ENCODE measurements around the gene KLHDC4. TPM values are rescaled to one million over a fixed set of nuclear protein-coding genes. Genes with fewer than 3 reads are reported as not detected.

Gene KLHDC4
- total and polyA plus RNA-seq, 9 of the 15 experiments (the other 6 are each of a cell fraction or from before 2014, with no cell fraction given) = 1.3 to 68.1 (median 32.8) TPM

GRCh38 chr16:87741700-87742415 is 23.9 kb downstream of the KLHDC4 start:
- FAIRE-seq = no peak
- CTCF ChIA-PET (ENCODE audit: low intra/inter-chr PET ratio) = no interaction called here
- peaks cover 1% of the 10 kb centered on the region for H3K9me1 ChIP-seq (ENCODE audit: control insufficient read depth, insufficient read depth, low read length)
- no peak for DNase-seq (ENCODE audit: extremely low read depth in 1 of 4, low spot score in 3 of 4)
- in situ Hi-C loops (cut with MboI) (no loop called here), intact Hi-C loops (cut with micrococcal nuclease) (no loop called here)
- peaks cover 0 to 10% of the 10 kb centered on the region in 2 experiments; a peak in 3 of 5 replicates for H3K4me1 ChIP-seq (replicated peaks in 1 of 2; ENCODE audit: control insufficient read depth in 2 of 2, insufficient read depth in 2 of 2, low read length in 2 of 2)
- 87% methylated on average over 16 of the region's 16 CpGs for WGBS (ENCODE audit: insufficient coverage, low coverage, missing lambda C conversion rate)
- 0 out of 4 replicates have a peak overlapping the region, but pooled peaks of 1 of the 2 experiments have one; percentile 42 for H3K9ac ChIP-seq (ENCODE audit: insufficient read depth in 1 of 2, low read depth in 2 of 2, low read length in 2 of 2)
- H3K36me3 ChIP-seq (ENCODE audit: control insufficient read depth, insufficient read depth, low read length) = peaks cover 76% of the 10 kb centered on the region
- no TSS peak for BruUV-seq (replicated peaks)
- no peak overlapping the region for H2AFZ ChIP-seq (ENCODE audit: low read depth, low read length)
- H3K4me3 ChIP-seq = no peak overlapping the region
- H3K79me2 ChIP-seq (ENCODE audit: control insufficient read depth, insufficient read depth, low read length) = peaks cover 20% of the 10 kb centered on the region; the same call in 2 of the 3 replicates
- no peak overlapping the region for H3K27ac ChIP-seq (ENCODE audit: extremely low read depth, low read depth, low read length)
- no peaks in the 10 kb centered on the region for H3K27me3 ChIP-seq (ENCODE audit: control insufficient read depth in 2 of 2, insufficient read depth in 2 of 2, low read length in 2 of 2)
- H4K20me1 ChIP-seq (replicated peaks; ENCODE audit: control insufficient read depth, insufficient read depth, low read length) = peaks cover 8% of the 10 kb centered on the region
- H3K9me3 ChIP-seq (replicated peaks; ENCODE audit: control insufficient read depth, insufficient read depth, low read depth, low read length) = no peaks in the 10 kb centered on the region
- POLR2A ChIA-PET = no interaction called here
- no peak for ATAC-seq
- no peak overlapping the region for H3K4me2 ChIP-seq (ENCODE audit: insufficient read depth, low read length)
- TF ChIP-seq CREM (IDR thresholded peaks at IDR 0.05; ENCODE audit: low read depth) (no peak), KLF1 (tag; IDR thresholded peaks at IDR 0.05) (no peak), OTX1 (CRISPR knock-in tag; IDR thresholded peaks at IDR 0.05) (no peak), NFYB (IDR thresholded peaks at IDR 0.05; ENCODE audit: extremely low read depth, insufficient read length) (no peak), PURB (CRISPR knock-in tag; IDR thresholded peaks at IDR 0.05; ENCODE audit: low read depth) (no peak), EZH2 (IDR thresholded peaks at IDR 0.05; ENCODE audit: borderline replicate concordance, low read depth, low read length) (no peak), ZMIZ1 (IDR thresholded peaks at IDR 0.05; ENCODE audit: low read depth in 2 of 2, low read length in 2 of 2) (no peak), ZNF384 (IDR thresholded peaks at IDR 0.05; ENCODE audit: low read depth, low read length) (no peak), SETDB1 (IDR thresholded peaks at IDR 0.05; ENCODE audit: low read length) (no peak), TFE3 (CRISPR knock-in tag; IDR thresholded peaks at IDR 0.05) (no peak), NFRKB (IDR thresholded peaks at IDR 0.05; ENCODE audit: low read depth) (no peak), ARID1B (IDR thresholded peaks at IDR 0.05) (no peak), ZHX1 (conservative IDR thresholded peaks at IDR 0.05; ENCODE audit: low read length) (no peak), ZNF699 (CRISPR knock-in tag; IDR thresholded peaks at IDR 0.05; ENCODE audit: insufficient replicate concordance) (no peak), TBL1XR1 (IDR thresholded peaks at IDR 0.05; ENCODE audit: low read length in 2 of 2) (no peak), HDGF (IDR thresholded peaks at IDR 0.05) (no peak)
